ENCODE data around the gene ZNF320. TPM values are rescaled to one million over a fixed set of nuclear protein-coding genes. Genes with fewer than 3 reads are reported as not detected.

Gene ZNF320
- total and polyA plus RNA-seq, 9 of the 15 experiments (the other 6 are each of a cell fraction or from before 2014, with no cell fraction given) = 5.4 to 25.6 (median 11.7) TPM

- TF ChIP-seq, protein P1, sequence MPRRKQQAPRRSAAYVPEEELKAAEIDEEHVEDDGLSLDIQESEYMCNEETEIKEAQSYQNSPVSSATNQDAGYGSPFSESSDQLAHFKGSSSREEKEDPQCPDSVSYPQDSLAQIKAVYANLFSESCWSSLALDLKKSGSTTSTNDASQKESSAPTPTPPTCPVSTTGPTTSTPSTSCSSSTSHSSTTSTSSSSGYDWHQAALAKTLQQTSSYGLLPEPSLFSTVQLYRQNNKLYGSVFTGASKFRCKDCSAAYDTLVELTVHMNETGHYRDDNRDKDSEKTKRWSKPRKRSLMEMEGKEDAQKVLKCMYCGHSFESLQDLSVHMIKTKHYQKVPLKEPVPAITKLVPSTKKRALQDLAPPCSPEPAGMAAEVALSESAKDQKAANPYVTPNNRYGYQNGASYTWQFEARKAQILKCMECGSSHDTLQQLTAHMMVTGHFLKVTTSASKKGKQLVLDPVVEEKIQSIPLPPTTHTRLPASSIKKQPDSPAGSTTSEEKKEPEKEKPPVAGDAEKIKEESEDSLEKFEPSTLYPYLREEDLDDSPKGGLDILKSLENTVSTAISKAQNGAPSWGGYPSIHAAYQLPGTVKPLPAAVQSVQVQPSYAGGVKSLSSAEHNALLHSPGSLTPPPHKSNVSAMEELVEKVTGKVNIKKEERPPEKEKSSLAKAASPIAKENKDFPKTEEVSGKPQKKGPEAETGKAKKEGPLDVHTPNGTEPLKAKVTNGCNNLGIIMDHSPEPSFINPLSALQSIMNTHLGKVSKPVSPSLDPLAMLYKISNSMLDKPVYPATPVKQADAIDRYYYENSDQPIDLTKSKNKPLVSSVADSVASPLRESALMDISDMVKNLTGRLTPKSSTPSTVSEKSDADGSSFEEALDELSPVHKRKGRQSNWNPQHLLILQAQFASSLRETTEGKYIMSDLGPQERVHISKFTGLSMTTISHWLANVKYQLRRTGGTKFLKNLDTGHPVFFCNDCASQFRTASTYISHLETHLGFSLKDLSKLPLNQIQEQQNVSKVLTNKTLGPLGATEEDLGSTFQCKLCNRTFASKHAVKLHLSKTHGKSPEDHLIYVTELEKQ (CRISPR knock-in tag; IDR thresholded peaks at IDR 0.05) = no peak
- TF ChIP-seq RBM14 (IDR thresholded peaks at IDR 0.05; ENCODE audit: borderline replicate concordance, insufficient read depth, low read depth, low read length) = no peak
- no peak for TF ChIP-seq ZKSCAN8 (CRISPR knock-in tag; IDR thresholded peaks at IDR 0.05)
- peak; percentile 73; the same call in 1 of the 2 replicates for TF ChIP-seq MBD2 (IDR thresholded peaks at IDR 0.05; ENCODE audit: borderline replicate concordance, low read depth)
- TF ChIP-seq, protein P2, sequence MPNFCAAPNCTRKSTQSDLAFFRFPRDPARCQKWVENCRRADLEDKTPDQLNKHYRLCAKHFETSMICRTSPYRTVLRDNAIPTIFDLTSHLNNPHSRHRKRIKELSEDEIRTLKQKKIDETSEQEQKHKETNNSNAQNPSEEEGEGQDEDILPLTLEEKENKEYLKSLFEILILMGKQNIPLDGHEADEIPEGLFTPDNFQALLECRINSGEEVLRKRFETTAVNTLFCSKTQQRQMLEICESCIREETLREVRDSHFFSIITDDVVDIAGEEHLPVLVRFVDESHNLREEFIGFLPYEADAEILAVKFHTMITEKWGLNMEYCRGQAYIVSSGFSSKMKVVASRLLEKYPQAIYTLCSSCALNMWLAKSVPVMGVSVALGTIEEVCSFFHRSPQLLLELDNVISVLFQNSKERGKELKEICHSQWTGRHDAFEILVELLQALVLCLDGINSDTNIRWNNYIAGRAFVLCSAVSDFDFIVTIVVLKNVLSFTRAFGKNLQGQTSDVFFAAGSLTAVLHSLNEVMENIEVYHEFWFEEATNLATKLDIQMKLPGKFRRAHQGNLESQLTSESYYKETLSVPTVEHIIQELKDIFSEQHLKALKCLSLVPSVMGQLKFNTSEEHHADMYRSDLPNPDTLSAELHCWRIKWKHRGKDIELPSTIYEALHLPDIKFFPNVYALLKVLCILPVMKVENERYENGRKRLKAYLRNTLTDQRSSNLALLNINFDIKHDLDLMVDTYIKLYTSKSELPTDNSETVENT (CRISPR knock-in tag; IDR thresholded peaks at IDR 0.05) = no peak
- TF ChIP-seq TGIF2 (CRISPR knock-in tag; IDR thresholded peaks at IDR 0.05) = no peak
- TF ChIP-seq PTRF (tag; IDR thresholded peaks at IDR 0.05) = no peak
- TF ChIP-seq ZNF76 (CRISPR knock-in tag; IDR thresholded peaks at IDR 0.05; ENCODE audit: borderline replicate concordance) = no peak
- TF ChIP-seq RUNX1 (IDR thresholded peaks at IDR 0.05; ENCODE audit: low read depth) = no peak
- no peak for TF ChIP-seq NR3C1 (CRISPR knock-in tag; IDR thresholded peaks at IDR 0.05)
- no peak for TF ChIP-seq HMGN3 (IDR thresholded peaks at IDR 0.05; ENCODE audit: borderline replicate concordance, extremely low read depth, insufficient read length, low read depth, low read length)
- no peak for TF ChIP-seq DIDO1 (tag; IDR thresholded peaks at IDR 0.05; ENCODE audit: low read depth)
- TF ChIP-seq CTCF (IDR thresholded peaks at IDR 0.05 in 2 of 3, conservative IDR thresholded peaks at IDR 0.05 in 1 of 3; ENCODE audit: insufficient read depth in 2 of 3, low read depth in 1 of 3, low read length in 3 of 3) = no peak
- TF ChIP-seq ZNF79 (CRISPR knock-in tag; IDR thresholded peaks at IDR 0.05; ENCODE audit: low read depth) = no peak
- TF ChIP-seq ZNF655 (CRISPR knock-in tag; IDR thresholded peaks at IDR 0.05) = no peak
- no peak for TF ChIP-seq FIP1L1 (IDR thresholded peaks at IDR 0.05; ENCODE audit: low read depth, low read length, poor library complexity, severe bottlenecking)
- TF ChIP-seq MAFK (IDR thresholded peaks at IDR 0.05; ENCODE audit: low read length) = no peak
These were observed 45.1 kb upstream of the ZNF320 start (continued) for GRCh38 chr19:52942386-52943133.

Data from K562 (cell line).